OCI-LY3 (cell line): ENCODE data around the gene BSPRY.

Experiments
- EZH2phosphoT487 ChIP-seq: fragments of 200-600 bp; shearing (Covaris generic); IDR thresholded peaks from 2 replicates; pipeline ENCODE4 v1.6.1; 2018; ENCODE audit warnings: antibody characterized with exemption, mixed run types, low read depth
- TF ChIP-seq, protein P1 (sequence below): fragments of 200-600, 300-600 bp; sonication (generic); IDR thresholded peaks from 2 replicates; pipeline ENCODE4 v1.5.1; 2014; ENCODE audit warnings: antibody characterized with exemption, low read length, low read depth

DNA sequence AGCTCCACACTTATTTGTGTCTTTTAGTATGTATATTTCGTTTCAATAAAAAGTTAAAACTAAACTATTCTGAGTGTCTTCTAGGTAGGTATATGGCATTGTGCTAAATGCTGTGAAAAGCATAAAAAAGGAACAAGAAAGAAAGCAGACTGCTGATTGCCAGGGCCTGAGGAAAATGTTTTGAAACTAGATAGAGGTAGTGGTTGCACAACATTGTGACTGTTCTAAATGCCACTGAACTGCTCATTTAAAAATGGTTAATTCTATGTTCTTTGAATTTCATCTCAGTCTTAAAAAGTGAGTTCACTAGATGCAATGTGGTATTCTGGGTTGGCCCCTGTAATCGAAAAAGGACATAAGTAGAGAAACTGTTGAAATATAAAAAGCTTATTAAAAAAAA, 54.3 kb downstream of the BSPRY start:
- TF ChIP-seq, protein P1, sequence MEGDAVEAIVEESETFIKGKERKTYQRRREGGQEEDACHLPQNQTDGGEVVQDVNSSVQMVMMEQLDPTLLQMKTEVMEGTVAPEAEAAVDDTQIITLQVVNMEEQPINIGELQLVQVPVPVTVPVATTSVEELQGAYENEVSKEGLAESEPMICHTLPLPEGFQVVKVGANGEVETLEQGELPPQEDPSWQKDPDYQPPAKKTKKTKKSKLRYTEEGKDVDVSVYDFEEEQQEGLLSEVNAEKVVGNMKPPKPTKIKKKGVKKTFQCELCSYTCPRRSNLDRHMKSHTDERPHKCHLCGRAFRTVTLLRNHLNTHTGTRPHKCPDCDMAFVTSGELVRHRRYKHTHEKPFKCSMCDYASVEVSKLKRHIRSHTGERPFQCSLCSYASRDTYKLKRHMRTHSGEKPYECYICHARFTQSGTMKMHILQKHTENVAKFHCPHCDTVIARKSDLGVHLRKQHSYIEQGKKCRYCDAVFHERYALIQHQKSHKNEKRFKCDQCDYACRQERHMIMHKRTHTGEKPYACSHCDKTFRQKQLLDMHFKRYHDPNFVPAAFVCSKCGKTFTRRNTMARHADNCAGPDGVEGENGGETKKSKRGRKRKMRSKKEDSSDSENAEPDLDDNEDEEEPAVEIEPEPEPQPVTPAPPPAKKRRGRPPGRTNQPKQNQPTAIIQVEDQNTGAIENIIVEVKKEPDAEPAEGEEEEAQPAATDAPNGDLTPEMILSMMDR: no peak
- TF ChIP-seq EZH2phosphoT487: no peak
